Measurements from ENCODE around the gene EPHB1. TPM values are rescaled to one million over a fixed set of nuclear protein-coding genes. Genes with fewer than 3 reads are reported as not detected.

EPHB1 gene
- total RNA-seq, 1 donor from 2014 or later: 16.3 TPM

DNA sequence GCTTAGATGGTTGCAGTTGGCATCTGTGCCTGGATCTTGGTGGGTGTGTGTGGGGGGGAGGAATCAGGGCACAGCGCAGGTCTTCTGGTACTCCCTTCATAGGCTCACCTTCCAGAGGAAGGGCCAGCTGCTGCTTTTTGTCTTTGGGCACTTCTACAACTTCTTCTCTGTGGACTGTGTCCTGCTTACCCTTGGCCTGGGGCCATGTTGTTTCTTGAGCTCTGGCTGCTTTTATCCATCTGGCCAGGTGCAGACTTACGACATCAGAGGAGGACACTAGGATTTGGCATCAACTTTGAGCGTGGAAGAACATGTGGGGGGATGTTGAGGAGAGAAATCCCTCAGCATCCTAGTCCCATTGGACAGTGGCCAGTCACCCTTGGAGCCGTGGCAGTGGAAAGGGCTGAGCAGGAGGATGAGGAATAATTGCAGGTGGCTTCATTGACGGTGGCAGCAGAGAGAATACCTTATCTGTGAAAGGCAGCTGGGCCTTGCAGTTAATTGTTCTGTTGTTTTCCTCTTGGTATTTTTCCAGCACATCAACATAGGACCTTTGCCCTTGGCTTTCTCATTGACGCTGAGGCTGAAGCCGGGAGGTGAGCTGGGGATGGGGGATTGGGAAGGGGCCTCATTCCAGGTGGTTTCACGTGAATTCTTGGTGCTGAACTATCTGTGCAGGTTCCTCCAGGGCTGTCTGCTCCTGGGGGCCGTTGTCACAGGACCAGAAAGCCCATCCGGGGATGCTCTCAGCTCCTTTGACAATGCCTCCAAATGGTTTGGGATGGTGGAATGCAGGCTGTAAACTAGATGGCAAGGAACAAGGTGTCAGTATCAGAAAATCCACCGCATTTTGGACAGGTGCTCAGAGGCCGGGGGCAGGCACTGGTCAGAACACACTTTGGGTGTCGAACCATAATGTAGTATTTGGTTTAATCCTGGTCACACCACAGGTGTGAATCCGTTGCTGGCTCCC, 9.7 kb downstream of the EPHB1 start:
- Mint-ChIP-seq H3K36me3 (ENCODE audit: unreplicated experiment) (no peaks in the 10 kb centered on the region), H3K9me3 (ENCODE audit: unreplicated experiment) (peaks cover 5% of the 10 kb centered on the region)

DNA sequence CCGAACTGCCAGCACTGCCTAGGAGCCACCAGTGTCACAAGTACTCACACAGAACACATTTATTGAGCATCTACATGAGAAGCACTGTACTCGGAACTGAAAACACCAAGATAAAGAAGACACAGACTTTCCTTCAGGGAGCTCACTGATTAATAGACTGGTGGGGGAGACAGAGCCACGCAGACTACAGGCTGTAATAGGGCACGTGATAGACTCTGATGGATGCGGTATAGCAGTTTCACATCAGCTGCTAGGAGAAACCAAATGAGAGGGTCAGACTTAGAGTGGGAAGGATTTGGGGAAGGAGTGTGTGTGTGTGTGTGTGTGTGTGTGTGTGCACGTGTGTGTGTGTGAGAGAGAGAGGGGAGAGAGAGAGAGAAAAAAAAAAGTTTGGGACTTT, 12.1 kb downstream of the EPHB1 start:
- no peaks in the 10 kb centered on the region for H3K36me3 Mint-ChIP-seq (ENCODE audit: unreplicated experiment)
- peaks cover 4% of the 10 kb centered on the region for H3K27me3 Mint-ChIP-seq (ENCODE audit: unreplicated experiment)
- TF ChIP-seq, protein P1, sequence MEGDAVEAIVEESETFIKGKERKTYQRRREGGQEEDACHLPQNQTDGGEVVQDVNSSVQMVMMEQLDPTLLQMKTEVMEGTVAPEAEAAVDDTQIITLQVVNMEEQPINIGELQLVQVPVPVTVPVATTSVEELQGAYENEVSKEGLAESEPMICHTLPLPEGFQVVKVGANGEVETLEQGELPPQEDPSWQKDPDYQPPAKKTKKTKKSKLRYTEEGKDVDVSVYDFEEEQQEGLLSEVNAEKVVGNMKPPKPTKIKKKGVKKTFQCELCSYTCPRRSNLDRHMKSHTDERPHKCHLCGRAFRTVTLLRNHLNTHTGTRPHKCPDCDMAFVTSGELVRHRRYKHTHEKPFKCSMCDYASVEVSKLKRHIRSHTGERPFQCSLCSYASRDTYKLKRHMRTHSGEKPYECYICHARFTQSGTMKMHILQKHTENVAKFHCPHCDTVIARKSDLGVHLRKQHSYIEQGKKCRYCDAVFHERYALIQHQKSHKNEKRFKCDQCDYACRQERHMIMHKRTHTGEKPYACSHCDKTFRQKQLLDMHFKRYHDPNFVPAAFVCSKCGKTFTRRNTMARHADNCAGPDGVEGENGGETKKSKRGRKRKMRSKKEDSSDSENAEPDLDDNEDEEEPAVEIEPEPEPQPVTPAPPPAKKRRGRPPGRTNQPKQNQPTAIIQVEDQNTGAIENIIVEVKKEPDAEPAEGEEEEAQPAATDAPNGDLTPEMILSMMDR (IDR thresholded peaks at IDR 0.05; ENCODE audit: partially characterized antibody, unreplicated experiment): no peak
- peaks cover 2% of the 10 kb centered on the region for H3K4me1 Mint-ChIP-seq (ENCODE audit: low read depth, unreplicated experiment)
- H3K27ac Mint-ChIP-seq (ENCODE audit: unreplicated experiment): no peak overlapping the region
- no peak overlapping the region for H3K4me3 Mint-ChIP-seq (ENCODE audit: unreplicated experiment)
- peaks cover 1% of the 10 kb centered on the region for H3K9me3 Mint-ChIP-seq (ENCODE audit: unreplicated experiment)
- no peak for DNase-seq

More for the DNA sequence above, 9.7 kb downstream of the EPHB1 start:
- TF ChIP-seq, protein P1 (IDR thresholded peaks at IDR 0.05; ENCODE audit: partially characterized antibody, unreplicated experiment): no peak
- Mint-ChIP-seq H3K4me3 (ENCODE audit: unreplicated experiment) (no peak overlapping the region), H3K4me1 (ENCODE audit: low read depth, unreplicated experiment) (peaks cover 5% of the 10 kb centered on the region), H3K27ac (ENCODE audit: unreplicated experiment) (no peak overlapping the region), H3K27me3 (ENCODE audit: unreplicated experiment) (peaks cover 4% of the 10 kb centered on the region)
- DNase-seq: no peak

DNA sequence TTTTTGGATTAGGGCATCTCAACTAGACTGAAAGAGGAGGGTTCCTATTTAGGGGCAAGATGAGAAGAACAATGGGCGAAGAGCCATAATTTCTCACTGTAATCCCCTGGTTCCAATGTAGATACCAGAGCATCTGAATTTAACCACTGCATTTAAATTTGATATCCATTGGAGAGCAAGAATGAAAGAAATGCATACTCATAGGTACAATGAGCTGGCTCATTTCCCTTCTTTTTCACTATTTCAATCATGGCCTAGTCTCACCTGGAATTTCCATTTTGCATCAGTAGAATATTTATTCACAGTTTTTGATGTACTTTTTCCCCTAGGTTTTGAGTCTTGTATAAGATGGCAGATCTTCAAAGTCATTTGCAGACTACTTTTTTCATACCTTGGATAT, 13.8 kb downstream of the EPHB1 start:
- TF ChIP-seq, protein P1 (IDR thresholded peaks at IDR 0.05; ENCODE audit: partially characterized antibody, unreplicated experiment): no peak
- H3K4me1 Mint-ChIP-seq (ENCODE audit: low read depth, unreplicated experiment): no peaks in the 10 kb centered on the region
- H3K27me3 Mint-ChIP-seq (ENCODE audit: unreplicated experiment): peaks cover 2% of the 10 kb centered on the region

DNA sequence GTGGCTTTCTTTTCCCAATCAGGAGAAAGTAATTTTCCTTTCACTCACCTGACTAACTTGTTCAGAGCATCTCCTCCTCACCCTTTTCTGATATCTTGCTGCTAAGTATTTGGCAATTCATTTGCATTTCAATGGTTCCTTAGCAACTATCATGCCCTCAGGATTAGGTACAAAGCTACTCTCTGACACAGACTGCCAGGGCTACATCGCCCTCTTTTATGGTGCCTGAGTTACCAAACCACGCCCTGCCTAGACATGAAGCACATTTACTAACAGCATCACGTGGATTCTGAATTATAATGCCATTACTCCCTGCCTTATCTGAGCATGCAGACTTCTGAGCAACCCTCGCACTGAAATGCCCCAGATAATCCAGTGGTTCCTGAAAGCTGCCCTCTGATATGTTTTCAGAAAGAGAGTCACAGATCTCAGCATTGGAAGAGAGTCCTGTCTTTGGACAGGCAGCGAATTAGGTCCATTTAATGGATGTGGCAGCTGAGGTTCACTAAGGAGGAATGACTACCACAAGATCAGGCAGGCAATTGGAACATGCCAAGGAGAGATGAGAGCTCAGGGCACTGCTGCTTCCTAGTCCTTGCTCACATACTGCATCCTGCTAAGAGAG, 14.5 kb downstream of the EPHB1 start:
- TF ChIP-seq, protein P1 (IDR thresholded peaks at IDR 0.05; ENCODE audit: partially characterized antibody, unreplicated experiment): no peak
- no peak overlapping the region for H3K27ac Mint-ChIP-seq (ENCODE audit: unreplicated experiment)
- DNase-seq: no peak
- no peaks in the 10 kb centered on the region for H3K36me3 Mint-ChIP-seq (ENCODE audit: unreplicated experiment)
- H3K27me3 Mint-ChIP-seq (ENCODE audit: unreplicated experiment): peaks cover 2% of the 10 kb centered on the region
- no peak overlapping the region for H3K4me3 Mint-ChIP-seq (ENCODE audit: unreplicated experiment)
- no peaks in the 10 kb centered on the region for H3K4me1 Mint-ChIP-seq (ENCODE audit: low read depth, unreplicated experiment)
- no peaks in the 10 kb centered on the region for H3K9me3 Mint-ChIP-seq (ENCODE audit: unreplicated experiment)

More for the DNA sequence above, 13.8 kb downstream of the EPHB1 start:
- Mint-ChIP-seq H3K36me3 (ENCODE audit: unreplicated experiment) (no peaks in the 10 kb centered on the region), H3K27ac (ENCODE audit: unreplicated experiment) (no peak overlapping the region), H3K9me3 (ENCODE audit: unreplicated experiment) (no peaks in the 10 kb centered on the region), H3K4me3 (ENCODE audit: unreplicated experiment) (no peak overlapping the region)
- no peak for DNase-seq

DNA sequence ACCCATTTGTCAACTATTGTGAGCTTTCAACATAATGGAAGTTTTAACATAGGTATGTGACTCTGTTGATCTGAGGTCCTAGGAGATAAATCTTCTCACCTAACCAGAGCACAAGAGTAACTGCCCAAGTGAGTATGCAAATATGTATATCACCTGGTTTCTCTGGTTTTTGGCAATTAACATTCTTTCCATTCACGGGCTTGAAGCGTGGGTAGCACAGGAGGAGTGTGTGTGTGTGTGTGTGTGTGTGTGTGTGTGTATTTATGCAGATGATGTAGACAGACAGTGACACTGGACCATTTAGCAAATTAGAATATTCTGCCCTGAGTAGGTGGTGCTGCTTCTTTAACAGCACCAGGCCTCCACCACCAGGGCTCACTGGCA, 15.0 kb downstream of the EPHB1 start:
- no peaks in the 10 kb centered on the region for H3K4me1 Mint-ChIP-seq (ENCODE audit: low read depth, unreplicated experiment)
- TF ChIP-seq, protein P1 (IDR thresholded peaks at IDR 0.05; ENCODE audit: partially characterized antibody, unreplicated experiment): no peak
- H3K27me3 Mint-ChIP-seq (ENCODE audit: unreplicated experiment): peaks cover 2% of the 10 kb centered on the region
- H3K27ac Mint-ChIP-seq (ENCODE audit: unreplicated experiment): no peak overlapping the region
- H3K9me3 Mint-ChIP-seq (ENCODE audit: unreplicated experiment): no peaks in the 10 kb centered on the region
- no peak overlapping the region for H3K4me3 Mint-ChIP-seq (ENCODE audit: unreplicated experiment)
- DNase-seq: no peak
- no peaks in the 10 kb centered on the region for H3K36me3 Mint-ChIP-seq (ENCODE audit: unreplicated experiment)

Measured in glutamatergic neuron (in vitro differentiated cells).